IPS-15b (cell line): ENCODE measurements around the gene POGZ.
"Not testable (repeated sequence)": the region's sequence is repeated elsewhere in the genome, so short reads cannot be mapped to it uniquely, and the experiment has no call there.

ENCODE experiments used
- H3K27me3 ChIP-seq: one replicate; pipeline ENCODE4 v1.6.1; 2013; ENCODE audit warnings: low read length; ENCODE audit not compliant: control insufficient read depth, insufficient read depth
- H3K36me3 ChIP-seq: one replicate; pipeline ENCODE4 v1.6.1; 2013; ENCODE audit warnings: low read length; ENCODE audit not compliant: control insufficient read depth, insufficient read depth
- H3K4me1 ChIP-seq: one replicate; pipeline ENCODE4 v1.6.1; 2013; ENCODE audit warnings: mild to moderate bottlenecking, low read length; ENCODE audit not compliant: control insufficient read depth, insufficient read depth
- H3K4me3 ChIP-seq: one replicate; pipeline ENCODE4 v1.5.1; 2013; ENCODE audit warnings: low read depth, low read length
- H3K9ac ChIP-seq: one replicate; pipeline ENCODE4 v1.6.1; 2013; ENCODE audit warnings: low read depth, mild to moderate bottlenecking, low read length
- H3K9me3 ChIP-seq: one replicate; pipeline ENCODE4 v1.6.1; 2013; ENCODE audit warnings: mild to moderate bottlenecking, low read length; ENCODE audit not compliant: control insufficient read depth, insufficient read depth

The POGZ gene

GRCh38 chr1:151443846-151444782 lies 15.2 kb downstream of the POGZ start:
- peaks cover 3% of the 10 kb centered on the region for H3K4me1 ChIP-seq
- no peaks in the 10 kb centered on the region for H3K27me3 ChIP-seq
- H3K9ac ChIP-seq: no peak overlapping the region
- H3K4me3 ChIP-seq: no peak overlapping the region
- H3K9me3 ChIP-seq: no peaks in the 10 kb centered on the region
- no peaks in the 10 kb centered on the region for H3K36me3 ChIP-seq

GRCh38 chr1:151437396-151437795 lies 21.9 kb downstream of the POGZ start:
- not testable (repeated sequence) for H3K4me1 ChIP-seq, H3K9ac ChIP-seq, H3K36me3 ChIP-seq, H3K9me3 ChIP-seq, H3K27me3 ChIP-seq, H3K4me3 ChIP-seq

GRCh38 chr1:151436985-151437384 lies 22.3 kb downstream of the POGZ start:
- no peak overlapping the region for H3K9ac ChIP-seq
- H3K4me1 ChIP-seq: no peaks in the 10 kb centered on the region
- no peaks in the 10 kb centered on the region for H3K27me3 ChIP-seq
- no peaks in the 10 kb centered on the region for H3K9me3 ChIP-seq
- no peak overlapping the region for H3K4me3 ChIP-seq
- no peaks in the 10 kb centered on the region for H3K36me3 ChIP-seq

GRCh38 chr1:151435174-151435573 lies 24.1 kb downstream of the POGZ start:
- H3K4me3 ChIP-seq: no peak overlapping the region
- no peaks in the 10 kb centered on the region for H3K27me3 ChIP-seq
- H3K9me3 ChIP-seq: no peaks in the 10 kb centered on the region
- no peaks in the 10 kb centered on the region for H3K4me1 ChIP-seq
- H3K9ac ChIP-seq: no peak overlapping the region
- no peaks in the 10 kb centered on the region for H3K36me3 ChIP-seq

- not testable (repeated sequence) for H3K4me3 ChIP-seq, H3K27me3 ChIP-seq, H3K9me3 ChIP-seq, H3K36me3 ChIP-seq, H3K9ac ChIP-seq, H3K4me1 ChIP-seq
Measured at GRCh38 chr1:151433827-151434226, 25.5 kb downstream of the POGZ start.

- Histone ChIP-seq H3K4me1 (no peaks in the 10 kb centered on the region), H3K9me3 (no peaks in the 10 kb centered on the region), H3K9ac (no peak overlapping the region), H3K27me3 (no peaks in the 10 kb centered on the region), H3K4me3 (no peak overlapping the region), H3K36me3 (peaks cover 26% of the 10 kb centered on the region)
Measured at GRCh38 chr1:151428068-151428467, 31.2 kb downstream of the POGZ start.

GRCh38 chr1:151425103-151425502 lies 34.2 kb downstream of the POGZ start:
- no peak overlapping the region for H3K4me3 ChIP-seq
- H3K4me1 ChIP-seq: no peaks in the 10 kb centered on the region
- H3K36me3 ChIP-seq: peaks cover 29% of the 10 kb centered on the region
- H3K27me3 ChIP-seq: no peaks in the 10 kb centered on the region
- H3K9me3 ChIP-seq: no peaks in the 10 kb centered on the region
- no peak overlapping the region for H3K9ac ChIP-seq

- no peaks in the 10 kb centered on the region for H3K9me3 ChIP-seq
- peaks cover 37% of the 10 kb centered on the region for H3K36me3 ChIP-seq
- no peak overlapping the region for H3K4me3 ChIP-seq
- no peak overlapping the region for H3K9ac ChIP-seq
- no peaks in the 10 kb centered on the region for H3K4me1 ChIP-seq
- no peaks in the 10 kb centered on the region for H3K27me3 ChIP-seq
Measured at GRCh38 chr1:151419819-151420218, 39.5 kb downstream of the POGZ start.

- no peaks in the 10 kb centered on the region for H3K27me3 ChIP-seq
- no peaks in the 10 kb centered on the region for H3K4me1 ChIP-seq
- H3K4me3 ChIP-seq: no peak overlapping the region
- no peaks in the 10 kb centered on the region for H3K9me3 ChIP-seq
- no peak overlapping the region for H3K9ac ChIP-seq
- H3K36me3 ChIP-seq: peaks cover 28% of the 10 kb centered on the region
Measured at GRCh38 chr1:151418081-151418480, 41.2 kb downstream of the POGZ start.

- Histone ChIP-seq H3K9me3 (no peaks in the 10 kb centered on the region), H3K9ac (no peak overlapping the region), H3K4me3 (no peak overlapping the region), H3K4me1 (no peaks in the 10 kb centered on the region), H3K27me3 (no peaks in the 10 kb centered on the region), H3K36me3 (peaks cover 31% of the 10 kb centered on the region)
Measured at GRCh38 chr1:151416231-151416630, 43.1 kb downstream of the POGZ start.

GRCh38 chr1:151411884-151412283 lies 47.4 kb downstream of the POGZ start:
- peaks cover 36% of the 10 kb centered on the region for H3K36me3 ChIP-seq
- H3K4me1 ChIP-seq: no peaks in the 10 kb centered on the region
- no peak overlapping the region for H3K4me3 ChIP-seq
- no peak overlapping the region for H3K9ac ChIP-seq
- no peaks in the 10 kb centered on the region for H3K9me3 ChIP-seq
- H3K27me3 ChIP-seq: no peaks in the 10 kb centered on the region

GRCh38 chr1:151408891-151409290 lies 50.4 kb downstream of the POGZ start:
- peaks cover 43% of the 10 kb centered on the region for H3K36me3 ChIP-seq
- H3K4me3 ChIP-seq: no peak overlapping the region
- no peaks in the 10 kb centered on the region for H3K27me3 ChIP-seq
- H3K9ac ChIP-seq: no peak overlapping the region
- no peaks in the 10 kb centered on the region for H3K9me3 ChIP-seq
- H3K4me1 ChIP-seq: no peaks in the 10 kb centered on the region
